Loucy (cell line): ENCODE results near the gene TOX2.

Source experiments
- CTCF ChIP-seq: fragments of 200-600 bp; sonication (generic); conservative IDR thresholded peaks from 2 replicates; pipeline ENCODE4 v1.5.1; 2014; ENCODE audit warnings: mild to moderate bottlenecking, antibody characterized with exemption, low read length
- EZH2phosphoT487 ChIP-seq: fragments of 200-600 bp; IDR thresholded peaks from 2 replicates; pipeline ENCODE4 v1.6.1; 2018; ENCODE audit warnings: antibody characterized with exemption, mild to moderate bottlenecking, moderate library complexity, borderline replicate concordance

- TF ChIP-seq CTCF = no peak
- no peak for TF ChIP-seq EZH2phosphoT487
Observed at GRCh38 chr20:44022464-44022863, 107.8 kb downstream of the TOX2 start.
